Breast epithelium (tissue), 4 donors: ENCODE measurements around the gene TMEM178A. TPM values are rescaled to one million over a fixed set of nuclear protein-coding genes. Genes with fewer than 3 reads are reported as not detected.

Experiments
- DNase-seq, 2 donors: peaks; one replicate each; pipeline ENCODE4 v3.0.0-alpha.2; 2019; ENCODE audit warnings: low spot score in 2 of 2
- H3K27ac ChIP-seq, 2 donors: fragments of 200-600 bp; sonication (generic) in 1 of 2; one replicate each; pipeline ENCODE4 v1.5.1; 2016 to 2019; ENCODE audit warnings: mild to moderate bottlenecking in 1 of 2
- H3K27me3 ChIP-seq, 2 donors: fragments of 200-600 bp; sonication (generic) in 1 of 2; one replicate each; pipeline versions ENCODE4 v1.5.1 to v1.6.0; 2017 to 2019; ENCODE audit warnings: control low read depth in 1 of 2, mild to moderate bottlenecking in 1 of 2
- H3K36me3 ChIP-seq: fragments of 200-600 bp; one replicate; pipeline ENCODE4 v1.5.1; 2019
- H3K4me1 ChIP-seq, 2 donors: fragments of 200-600 bp; sonication (generic); one replicate each; pipeline ENCODE4 v1.5.1; 2016 to 2019; ENCODE audit warnings: control low read depth in 1 of 2
- H3K4me3 ChIP-seq, 3 donors: fragments of 200-600 bp; sonication (generic); 1 replicate in 2 of 3; 2 replicates in 1 of 3; pipeline ENCODE4 v1.5.1; 2016 to 2019; ENCODE audit warnings: mild to moderate bottlenecking in 3 of 3, moderate library complexity in 2 of 3
- H3K9me3 ChIP-seq, 2 donors: fragments of 200-600 bp; sonication (generic) in 1 of 2; one replicate each; pipeline ENCODE4 v1.5.1; 2016 to 2019; ENCODE audit warnings: control low read depth in 1 of 2
- POLR2A ChIP-seq: fragments of 450-650 bp; IDR thresholded peaks from one replicate; pipeline ENCODE4 v1.6.1; 2016; ENCODE audit warnings: antibody characterized with exemption, mild to moderate bottlenecking, moderate library complexity
- POLR2AphosphoS5 ChIP-seq, 3 donors: sonication (generic); formaldehyde crosslinking; IDR thresholded peaks; one replicate each; pipeline ENCODE4 v1.6.1; 2017; ENCODE audit warnings: antibody characterized with exemption in 3 of 3
- intact Hi-C: fragments of 100-400 bp; cut with DNase I; formaldehyde crosslinking; loops from one replicate; pipeline ENCODE4 v1.15.1; 2023; ENCODE audit warnings: low total_unique reads
- total RNA-seq, 3 donors: library from RNA; depleted of rRNA; stranded (reverse); fragments of >200 nt; gene quantifications; one replicate each; pipeline ENCODE4 v1.1.0, GENCODE V29; 2016
- TF ChIP-seq, protein P1 (sequence below), 3 donors: fragments of 450-650 bp; IDR thresholded peaks; one replicate each; pipeline ENCODE4 v1.5.1; 2016 to 2017; ENCODE audit warnings: antibody characterized with exemption in 3 of 3, mild to moderate bottlenecking in 3 of 3, moderate library complexity in 3 of 3

Gene TMEM178A
- total RNA-seq, 3 donors from 2014 or later = 1.9 to 9.4 (median 3.6) TPM

DNA sequence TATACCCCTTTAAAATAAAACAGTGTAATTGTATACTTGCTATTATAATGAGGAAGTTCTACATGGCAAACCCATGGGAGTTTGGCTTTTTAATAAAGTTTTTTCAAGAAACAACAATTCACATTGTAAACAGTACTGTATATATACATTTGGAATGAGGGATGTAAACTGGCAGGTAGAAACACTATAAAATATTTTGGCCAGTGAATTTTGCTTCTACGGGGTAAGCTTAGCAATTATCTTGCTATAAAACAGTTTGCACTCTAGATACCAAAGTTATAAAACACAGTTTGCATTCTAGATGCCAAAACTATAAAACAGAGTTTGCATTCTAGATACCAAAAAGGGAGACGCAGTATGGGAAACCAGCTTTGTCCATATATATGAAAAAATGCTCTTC is 96.7 kb downstream of the TMEM178A start:
- intact Hi-C loops = no loop called here

More for the DNA sequence above, 96.7 kb downstream of the TMEM178A start:
- Histone ChIP-seq H3K4me3 (no peak overlapping the region), H3K27me3 (no peaks in the 10 kb centered on the region), H3K27ac (no peak overlapping the region), H3K4me1 (no peaks in the 10 kb centered on the region), H3K9me3 (no peaks in the 10 kb centered on the region), H3K36me3 (no peaks in the 10 kb centered on the region)
- no peak for TF ChIP-seq POLR2A
- TF ChIP-seq, protein P1, sequence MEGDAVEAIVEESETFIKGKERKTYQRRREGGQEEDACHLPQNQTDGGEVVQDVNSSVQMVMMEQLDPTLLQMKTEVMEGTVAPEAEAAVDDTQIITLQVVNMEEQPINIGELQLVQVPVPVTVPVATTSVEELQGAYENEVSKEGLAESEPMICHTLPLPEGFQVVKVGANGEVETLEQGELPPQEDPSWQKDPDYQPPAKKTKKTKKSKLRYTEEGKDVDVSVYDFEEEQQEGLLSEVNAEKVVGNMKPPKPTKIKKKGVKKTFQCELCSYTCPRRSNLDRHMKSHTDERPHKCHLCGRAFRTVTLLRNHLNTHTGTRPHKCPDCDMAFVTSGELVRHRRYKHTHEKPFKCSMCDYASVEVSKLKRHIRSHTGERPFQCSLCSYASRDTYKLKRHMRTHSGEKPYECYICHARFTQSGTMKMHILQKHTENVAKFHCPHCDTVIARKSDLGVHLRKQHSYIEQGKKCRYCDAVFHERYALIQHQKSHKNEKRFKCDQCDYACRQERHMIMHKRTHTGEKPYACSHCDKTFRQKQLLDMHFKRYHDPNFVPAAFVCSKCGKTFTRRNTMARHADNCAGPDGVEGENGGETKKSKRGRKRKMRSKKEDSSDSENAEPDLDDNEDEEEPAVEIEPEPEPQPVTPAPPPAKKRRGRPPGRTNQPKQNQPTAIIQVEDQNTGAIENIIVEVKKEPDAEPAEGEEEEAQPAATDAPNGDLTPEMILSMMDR (IDR thresholded peaks at IDR 0.05) = no peak
- no peak for TF ChIP-seq POLR2AphosphoS5 (IDR thresholded peaks at IDR 0.05)
- DNase-seq = no peak

Other genes with a start within 250 kb of the TMEM178A start
- gene MAP4K3, start 228.6 kb upstream of the TMEM178A start, total RNA-seq = 100 to 1,000 TPM in 1 of 3 donors, 10 to 100 TPM in 2; 56.2 to 101 (median 69.8) TPM
- 10 to 100 TPM in 2 of 3 donors, 1 to 10 TPM in 1; 8.3 to 38.2 (median 22.0) TPM for gene THUMPD2, start 113.3 kb downstream of the TMEM178A start, total RNA-seq